Anterior cingulate cortex (tissue), 58 donors: Measurements from ENCODE around the gene TEDC1.

Experiments
- DNase-seq, 58 donors: peaks; one replicate each; lab custom pipeline; 2025; lab: John Stamatoyannopoulos, UW

TEDC1 gene, protein sequence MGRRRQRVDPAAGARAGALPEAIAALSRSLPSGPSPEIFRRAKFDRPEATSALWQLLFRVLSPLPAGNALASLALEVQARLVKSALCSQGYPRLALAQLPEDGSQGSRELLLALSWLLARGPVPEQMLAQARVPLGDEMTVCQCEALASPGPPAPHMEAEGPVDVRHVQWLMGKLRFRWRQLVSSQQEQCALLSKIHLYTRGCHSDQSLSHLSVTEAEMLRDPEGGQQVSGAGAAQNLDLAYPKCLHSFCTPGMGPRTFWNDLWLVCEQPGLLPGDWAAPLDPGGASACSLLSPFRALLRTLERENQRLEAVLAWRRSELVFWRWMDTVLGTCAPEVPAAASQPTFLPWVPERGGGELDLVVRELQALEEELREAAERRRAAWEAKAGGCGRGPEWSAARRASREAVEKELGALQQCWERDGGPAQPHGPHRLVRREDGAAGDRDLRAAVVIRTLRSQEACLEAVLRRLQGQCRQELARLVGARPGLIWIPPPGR

DNA sequence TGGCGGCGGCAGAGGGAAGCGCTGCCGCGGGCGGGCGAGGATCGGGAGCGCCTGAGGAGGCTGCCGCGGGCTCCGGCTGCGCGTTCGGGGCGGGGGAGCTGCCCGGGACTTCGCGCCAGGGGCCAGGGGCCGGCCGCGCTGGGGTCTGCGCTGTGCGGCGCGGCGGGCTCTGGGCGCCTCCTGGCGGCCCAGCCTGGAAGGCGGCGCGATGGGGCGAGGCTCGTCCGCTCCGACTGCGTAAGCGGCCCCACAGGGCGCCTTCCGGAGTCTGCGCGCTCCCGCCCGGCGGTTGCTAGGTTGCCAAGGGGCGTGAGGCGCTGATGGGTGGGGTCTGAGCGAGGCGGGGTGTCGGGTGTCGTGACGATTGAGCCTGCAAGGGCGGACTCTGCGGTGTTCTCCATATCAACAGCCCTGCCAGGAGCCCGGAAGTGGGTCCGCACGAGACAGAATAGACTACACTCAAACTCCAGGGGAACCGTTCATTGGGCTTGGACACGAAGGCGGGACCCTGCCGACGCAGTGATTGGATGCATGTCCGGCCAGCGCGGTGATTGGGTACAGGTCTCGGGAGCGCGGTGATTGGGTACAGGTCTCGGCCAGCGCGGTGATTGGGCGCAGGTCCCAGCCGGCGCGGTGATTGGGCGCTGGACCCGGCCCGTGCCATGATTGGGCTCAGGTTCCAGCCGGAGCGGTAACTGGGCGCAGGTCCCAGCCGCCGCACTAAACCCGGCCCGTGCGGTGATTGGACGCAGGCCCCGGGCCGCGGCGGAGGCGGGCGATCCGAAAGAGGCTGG lies at the start of gene TEDC1:
TSS of gene TEDC1 (plus strand) at position 675 of the 794 bp plus-strand sequence. CDS start 130 bp downstream, outside the sequence.
- DNase-seq = peak; percentile 97 to 100 (median 100)

DNA sequence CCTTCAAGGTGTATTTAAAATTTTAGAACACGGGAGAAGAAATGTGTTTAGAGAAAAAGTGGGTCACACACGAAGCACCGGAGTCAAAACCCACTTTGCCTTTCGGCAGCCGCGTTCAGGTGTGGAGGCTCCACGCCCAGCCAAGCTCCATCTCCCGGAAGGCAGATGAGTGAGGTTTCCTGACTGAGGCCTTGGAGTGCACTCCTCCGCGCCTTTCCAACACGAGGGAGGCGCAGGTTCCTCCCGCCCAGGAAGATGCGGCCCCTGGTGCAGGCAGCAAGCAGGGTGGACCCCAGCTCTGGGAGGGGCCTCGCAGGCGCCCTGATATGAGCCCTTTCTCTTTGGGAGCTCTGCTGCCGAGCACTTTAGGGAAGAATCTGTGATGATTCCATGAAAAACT lies 48.9 kb upstream of the TEDC1 start:
- DNase-seq = no peak

DNA sequence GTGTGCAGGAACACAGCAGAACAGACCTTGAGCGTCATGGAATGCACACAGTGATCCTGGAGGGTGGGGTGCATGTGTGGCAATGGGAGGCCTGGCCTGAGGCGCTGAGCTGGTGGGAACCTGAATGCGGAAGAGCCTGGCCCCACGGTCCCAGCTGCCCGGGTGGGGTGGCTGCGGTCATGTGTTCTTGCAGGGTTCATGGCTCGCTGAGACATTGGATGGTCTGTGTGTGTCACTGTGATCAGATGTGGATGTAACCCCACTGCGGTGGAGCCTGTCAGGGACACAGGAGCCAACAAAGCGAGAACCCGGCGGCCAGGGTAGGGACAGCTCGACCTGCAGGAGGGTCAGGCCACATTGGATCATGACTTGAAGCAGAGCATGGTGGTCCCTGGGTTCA lies 48.2 kb upstream of the TEDC1 start:
- no peak for DNase-seq

DNA sequence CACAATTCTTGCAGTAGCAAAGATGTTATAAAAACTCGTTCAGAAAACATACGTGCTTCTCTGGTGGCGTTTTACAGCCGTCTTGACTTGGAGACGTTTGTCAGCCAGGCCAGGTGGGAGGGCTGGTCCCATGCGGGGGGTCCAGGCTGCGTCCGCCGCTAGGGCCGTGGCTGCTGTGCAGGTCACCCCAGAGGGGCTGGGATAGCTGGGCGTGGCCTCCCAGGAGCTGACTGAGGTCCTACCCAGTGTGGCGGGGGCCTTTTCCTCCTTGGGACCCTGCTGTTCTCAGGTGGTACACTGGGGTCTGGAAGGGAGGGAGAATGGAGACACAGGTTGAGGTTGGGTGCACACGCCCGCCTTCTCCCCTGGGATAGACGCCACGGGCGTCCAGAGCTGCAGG lies 46.2 kb upstream of the TEDC1 start:
- no peak for DNase-seq

DNA sequence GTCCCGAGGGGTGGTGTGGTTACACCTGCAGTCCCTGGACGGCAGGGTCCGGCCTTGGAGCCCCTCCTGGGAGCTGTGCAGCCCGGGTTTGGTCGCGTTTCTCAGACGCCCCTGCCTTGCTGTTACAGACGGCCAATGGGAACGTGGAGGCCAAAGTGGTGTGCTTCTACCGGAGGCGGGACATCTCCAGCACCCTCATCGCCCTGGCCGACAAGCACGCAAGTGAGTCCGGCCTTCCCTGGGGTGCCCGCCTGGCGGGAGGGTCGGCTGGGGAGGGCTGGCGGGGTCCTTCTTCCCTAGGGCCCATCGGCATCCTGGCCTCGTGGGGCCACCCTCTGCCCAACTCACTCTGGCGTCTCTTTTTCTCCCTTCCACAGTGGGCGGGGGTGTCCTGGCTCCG lies 45.8 kb upstream of the TEDC1 start:
- no peak for DNase-seq

DNA sequence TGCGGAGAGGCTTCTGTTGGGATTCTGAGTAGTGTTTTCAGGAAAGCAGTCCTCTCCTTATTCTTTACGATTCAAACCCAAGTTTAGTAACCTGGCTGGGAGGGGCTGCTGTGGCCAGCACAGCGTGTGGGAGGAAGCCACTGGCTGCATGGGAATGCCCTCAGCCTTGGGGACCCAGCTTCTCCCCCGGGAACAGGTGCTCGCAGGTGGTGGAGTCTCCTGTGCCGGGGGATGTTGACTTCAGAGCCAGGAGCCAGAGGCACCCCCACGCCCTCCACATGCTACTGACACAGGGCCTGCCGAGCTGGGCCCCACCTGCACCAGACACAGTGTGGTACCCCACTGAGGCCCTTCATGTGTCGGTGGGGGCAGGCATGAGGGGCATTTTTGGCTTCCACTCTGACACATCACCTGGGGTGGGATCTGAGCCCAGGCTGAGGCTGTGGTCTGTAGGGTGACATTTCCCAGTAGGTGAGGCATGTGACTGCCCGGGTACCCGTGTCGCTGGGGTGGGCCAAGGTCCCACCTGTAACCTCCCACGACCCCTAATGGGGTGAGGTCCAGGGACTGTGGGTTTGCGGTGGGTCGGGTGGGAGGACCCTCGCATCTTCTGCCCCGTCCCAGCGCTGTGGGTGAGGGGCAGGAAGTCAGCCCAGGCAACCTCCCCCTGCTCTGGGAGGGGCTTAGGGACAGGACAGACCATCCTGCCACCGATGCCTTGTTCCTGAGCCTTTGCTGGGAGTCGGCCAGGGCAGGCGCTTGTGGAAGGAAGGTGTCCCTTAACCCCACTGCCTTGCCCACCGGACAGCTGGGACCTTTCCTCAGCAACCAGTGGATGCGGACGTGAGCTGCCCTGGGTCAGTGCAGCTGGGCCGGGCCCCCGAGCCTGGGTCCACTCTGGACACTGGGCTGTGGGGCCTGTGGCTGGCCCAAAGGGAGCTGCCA lies 44.9 kb upstream of the TEDC1 start:
- no peak for DNase-seq

DNA sequence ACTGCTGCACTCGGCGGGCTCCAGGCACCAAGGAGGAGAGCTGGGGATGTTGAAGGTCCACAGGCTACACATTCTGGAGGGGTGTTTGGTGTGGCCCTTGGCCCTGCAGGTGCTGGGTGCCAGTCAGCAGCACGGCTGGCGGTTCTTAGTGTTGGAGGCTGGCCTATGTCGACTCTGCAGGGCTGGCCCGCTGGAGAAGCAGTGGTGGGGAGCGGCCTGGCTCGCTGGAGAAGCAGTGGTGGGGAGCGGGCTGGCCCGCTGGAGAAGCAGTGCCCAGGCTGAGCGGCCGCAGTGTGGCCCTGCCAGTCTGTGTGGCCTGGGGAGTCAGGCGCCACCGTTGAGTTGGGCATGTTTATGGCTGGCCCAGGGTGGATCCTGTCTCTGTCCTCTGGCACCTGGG lies 44.1 kb upstream of the TEDC1 start:
- DNase-seq = no peak

DNA sequence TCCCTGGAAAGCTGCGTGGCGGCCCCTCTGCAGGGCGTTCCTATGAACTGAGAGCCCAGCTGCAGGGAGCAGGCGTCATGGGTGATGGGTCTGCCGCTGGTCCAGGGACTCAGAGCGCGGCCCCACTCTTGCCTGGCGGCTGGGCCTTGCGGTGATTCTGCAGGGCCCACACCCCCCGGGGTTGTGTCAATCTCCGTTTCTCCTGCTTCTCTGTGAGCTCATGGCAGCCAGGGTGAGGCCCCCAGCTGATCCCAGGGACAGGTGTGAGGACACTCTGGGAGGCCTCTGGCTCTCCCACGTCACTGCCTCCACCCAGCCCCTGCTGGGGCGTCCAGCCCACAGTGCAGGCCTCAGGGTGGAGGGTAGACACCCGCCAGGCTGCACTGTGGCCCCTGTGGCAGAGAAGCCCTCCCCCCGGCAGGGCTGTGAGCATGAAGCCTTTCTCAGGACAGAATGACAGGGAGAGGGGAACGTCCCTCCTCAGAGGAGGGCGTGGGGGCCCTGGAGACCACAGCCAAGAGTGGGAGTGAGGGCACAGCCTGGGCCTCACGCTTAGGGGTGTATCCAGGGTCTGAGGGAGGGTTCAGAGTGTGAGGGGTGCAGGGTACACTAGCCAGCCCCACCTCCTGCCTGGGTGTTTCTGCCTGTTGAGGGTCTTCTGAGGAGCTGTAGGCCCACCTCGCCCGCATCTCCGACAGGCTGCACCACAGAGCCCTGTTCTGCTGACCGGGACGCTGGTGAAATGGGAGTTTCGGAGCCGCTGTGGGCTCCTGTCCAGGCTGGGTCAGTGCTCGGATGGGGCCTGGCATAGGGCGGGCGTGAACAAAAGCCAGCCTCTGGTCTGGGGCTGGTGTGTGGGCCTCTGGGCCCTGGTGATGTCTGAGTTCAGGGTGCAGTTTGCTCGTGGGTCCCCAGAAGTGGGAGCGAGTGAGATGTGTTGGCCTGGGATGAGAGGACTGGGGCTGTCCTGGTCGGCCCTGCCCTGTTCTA lies 43.1 kb upstream of the TEDC1 start:
- no peak for DNase-seq

DNA sequence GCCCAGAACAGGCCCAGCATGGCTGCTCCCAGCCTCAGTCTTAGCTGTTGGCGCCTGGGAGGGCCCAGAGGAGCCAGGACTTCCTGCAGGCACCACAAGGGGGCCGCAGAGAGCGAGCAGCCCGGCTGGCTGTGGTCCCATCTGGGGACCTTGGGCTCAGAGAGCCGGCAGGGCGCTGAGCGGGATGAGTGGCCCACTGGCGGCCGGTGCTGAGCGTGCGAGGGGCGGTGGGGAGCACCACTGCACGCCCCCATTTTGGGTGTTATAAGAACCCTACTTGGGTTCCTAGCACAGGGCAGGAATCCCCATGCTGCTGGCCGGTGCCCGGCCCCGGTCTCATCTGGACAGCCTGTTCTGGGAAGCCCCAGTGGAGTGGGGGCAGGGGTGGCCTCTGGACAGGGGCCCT lies 42.3 kb upstream of the TEDC1 start:
- peak in 47 of 58 donors; percentile 19 to 75 (median 48) for DNase-seq

DNA sequence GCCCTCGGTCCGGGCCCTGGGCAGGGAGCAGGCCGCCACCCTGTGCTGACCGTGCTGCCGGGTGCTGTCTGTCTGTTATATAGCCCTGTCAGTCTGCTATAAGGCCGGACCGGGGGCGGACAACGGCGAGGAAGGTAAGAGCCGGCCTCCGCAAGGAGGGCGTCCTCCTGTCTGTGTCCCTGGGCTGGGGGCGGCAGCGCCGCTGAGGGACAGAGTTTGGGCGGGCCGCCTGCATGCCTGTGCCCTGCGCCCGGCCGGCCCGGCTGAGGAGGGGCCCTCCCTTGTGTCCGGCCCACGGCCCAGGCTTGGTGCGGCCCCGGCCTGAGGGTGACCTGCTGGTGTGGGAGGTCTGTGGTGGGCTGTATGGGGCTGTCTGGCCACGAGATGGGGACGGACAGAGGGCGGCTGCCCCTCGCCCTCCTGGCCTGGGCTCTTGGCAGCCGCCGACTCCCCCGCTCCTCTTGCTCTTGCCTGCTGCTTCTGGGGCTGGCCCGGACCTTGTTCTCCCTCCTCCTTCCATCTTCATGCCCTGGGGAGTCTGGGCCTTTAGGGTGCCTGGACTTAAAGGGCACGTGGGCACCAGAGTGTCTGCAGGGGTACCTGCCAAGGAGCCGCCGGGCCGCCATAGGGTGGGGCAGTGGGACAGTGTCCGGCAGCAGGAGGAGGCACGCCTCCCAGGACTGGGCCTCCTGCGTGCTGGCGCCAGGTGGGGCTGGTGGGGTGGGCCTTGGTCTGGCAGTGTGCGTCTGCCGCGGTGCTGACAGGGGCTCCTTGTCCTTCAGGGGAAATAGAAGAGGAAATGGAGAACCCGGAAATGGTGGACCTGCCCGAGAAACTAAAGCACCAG lies 41.5 kb upstream of the TEDC1 start:
- DNase-seq = no peak

DNA sequence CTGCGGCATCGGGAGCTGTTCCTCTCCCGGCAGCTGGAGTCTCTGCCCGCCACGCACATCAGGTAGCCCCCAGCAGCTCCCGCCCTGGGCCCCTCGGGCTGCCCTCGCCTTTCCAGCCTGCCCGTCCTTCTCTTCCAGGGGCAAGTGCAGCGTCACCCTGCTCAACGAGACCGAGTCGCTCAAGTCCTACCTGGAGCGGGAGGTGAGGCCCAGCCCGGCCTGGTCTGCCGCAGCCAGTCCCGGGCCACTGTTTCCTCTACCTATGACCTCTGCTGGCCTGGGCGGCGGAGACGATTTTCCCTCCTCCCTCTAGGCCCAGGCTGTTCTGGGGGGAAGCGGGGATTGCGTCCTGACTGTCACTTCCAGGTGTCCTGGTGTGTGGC lies 40.9 kb upstream of the TEDC1 start:
- DNase-seq = no peak

DNA sequence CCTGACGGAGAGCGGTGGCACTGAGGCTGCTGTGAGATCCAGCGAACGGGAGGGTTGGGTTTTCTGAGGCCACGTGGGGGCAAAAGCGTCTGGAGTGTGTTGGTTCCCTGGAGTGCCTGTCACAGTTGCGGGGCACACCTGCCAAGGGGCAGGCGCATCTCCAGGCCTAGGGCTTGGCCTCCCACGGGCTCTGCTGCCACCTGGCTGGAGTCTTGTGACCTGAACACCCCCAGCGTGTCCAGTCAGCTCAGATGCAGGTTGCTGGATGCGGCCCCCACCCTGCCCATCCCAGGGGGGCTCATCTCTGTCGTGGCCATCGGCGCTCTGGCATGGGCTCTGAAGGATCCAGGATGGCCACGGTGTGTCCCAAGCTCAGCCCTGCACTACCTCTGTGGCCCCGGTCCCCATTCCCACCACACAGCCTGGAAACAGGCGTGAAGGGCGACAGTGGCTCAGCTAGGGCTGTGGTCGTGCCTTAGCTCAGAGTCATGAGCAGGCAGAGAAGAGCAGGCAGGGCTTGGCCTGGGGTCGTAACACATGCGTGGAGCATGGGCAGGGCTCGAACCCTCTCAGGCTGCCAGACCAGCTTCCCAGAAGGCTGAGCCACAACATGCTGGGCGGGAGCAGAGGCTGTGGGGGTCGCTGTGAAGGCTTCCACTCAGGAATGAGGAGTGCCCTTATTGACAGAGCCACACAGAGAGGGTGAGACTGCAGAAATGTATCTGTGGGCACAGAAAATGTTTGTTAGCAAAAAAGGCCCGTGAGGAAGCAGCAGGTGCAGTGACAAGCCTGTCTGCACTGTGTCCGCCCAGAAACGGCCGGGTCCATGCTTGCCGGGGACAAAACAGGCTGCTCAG lies 40.0 kb upstream of the TEDC1 start:
- no peak for DNase-seq

DNA sequence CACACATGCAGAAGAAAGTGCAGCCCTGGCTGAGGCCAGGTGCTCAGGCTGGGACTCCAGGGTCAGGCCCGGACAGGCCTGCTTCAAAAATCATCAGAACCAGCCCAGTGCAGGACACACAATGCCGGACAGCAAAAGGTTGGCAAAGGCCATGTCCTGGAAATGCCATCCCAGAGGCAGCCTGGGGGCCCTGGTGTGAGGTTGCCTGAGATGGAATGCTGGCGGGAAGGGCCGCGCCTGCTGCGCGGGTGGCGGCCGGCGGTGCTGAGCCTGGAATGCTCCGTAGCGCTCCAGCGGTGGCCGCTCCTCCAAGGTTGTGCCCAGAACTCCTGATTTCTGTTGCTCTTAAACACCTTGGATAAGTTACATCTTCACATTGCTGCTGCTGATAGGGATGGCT lies 38.1 kb upstream of the TEDC1 start:
- no peak for DNase-seq

DNA sequence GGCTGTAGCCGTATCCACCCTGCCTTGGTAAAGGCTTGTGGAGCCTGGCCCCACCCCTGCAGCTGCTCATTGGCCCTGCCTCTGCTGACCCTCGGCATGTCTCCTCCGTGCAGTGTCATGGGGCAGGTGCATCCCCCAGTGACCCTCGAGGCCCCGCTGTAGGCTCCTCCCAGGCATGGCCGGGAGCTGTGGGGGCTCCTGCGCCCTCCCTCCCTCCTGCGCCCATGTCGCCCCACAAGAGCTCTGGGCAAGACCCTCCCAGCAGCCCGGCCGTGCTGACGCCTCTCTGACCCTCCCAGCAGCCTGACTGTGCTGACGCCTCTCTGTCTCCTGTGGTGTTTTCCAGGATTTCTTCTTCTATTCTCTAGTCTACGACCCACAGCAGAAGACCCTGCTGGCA lies 37.2 kb upstream of the TEDC1 start:
- no peak for DNase-seq

DNA sequence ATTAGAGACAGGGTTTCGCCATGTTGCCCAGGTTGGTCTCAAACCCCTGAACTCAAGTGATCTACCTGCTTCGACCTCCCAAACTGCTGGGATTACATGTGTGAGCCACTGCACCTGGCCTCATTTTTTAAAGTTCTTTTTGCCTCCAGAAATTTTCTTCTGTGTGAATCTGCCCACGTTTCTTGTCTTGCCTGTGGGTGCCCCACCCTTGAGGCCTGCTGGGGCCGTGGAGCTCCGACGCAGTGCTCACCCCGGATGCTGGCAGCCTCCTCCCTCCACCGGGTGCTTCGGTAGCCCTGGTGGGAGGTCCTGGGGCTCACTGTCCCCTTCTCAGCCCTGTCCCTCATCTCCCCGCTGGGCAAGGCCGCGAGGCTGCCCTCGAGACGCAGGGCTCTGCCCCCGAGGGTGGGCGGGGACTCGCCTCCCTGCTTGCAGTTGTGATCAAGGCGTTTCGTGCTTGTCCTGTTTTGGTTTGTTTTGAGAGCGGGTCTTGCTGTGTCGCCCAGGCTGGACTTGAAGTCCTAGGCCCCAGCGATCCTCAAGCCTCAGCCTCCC lies 35.9 kb upstream of the TEDC1 start:
- no peak for DNase-seq

DNA sequence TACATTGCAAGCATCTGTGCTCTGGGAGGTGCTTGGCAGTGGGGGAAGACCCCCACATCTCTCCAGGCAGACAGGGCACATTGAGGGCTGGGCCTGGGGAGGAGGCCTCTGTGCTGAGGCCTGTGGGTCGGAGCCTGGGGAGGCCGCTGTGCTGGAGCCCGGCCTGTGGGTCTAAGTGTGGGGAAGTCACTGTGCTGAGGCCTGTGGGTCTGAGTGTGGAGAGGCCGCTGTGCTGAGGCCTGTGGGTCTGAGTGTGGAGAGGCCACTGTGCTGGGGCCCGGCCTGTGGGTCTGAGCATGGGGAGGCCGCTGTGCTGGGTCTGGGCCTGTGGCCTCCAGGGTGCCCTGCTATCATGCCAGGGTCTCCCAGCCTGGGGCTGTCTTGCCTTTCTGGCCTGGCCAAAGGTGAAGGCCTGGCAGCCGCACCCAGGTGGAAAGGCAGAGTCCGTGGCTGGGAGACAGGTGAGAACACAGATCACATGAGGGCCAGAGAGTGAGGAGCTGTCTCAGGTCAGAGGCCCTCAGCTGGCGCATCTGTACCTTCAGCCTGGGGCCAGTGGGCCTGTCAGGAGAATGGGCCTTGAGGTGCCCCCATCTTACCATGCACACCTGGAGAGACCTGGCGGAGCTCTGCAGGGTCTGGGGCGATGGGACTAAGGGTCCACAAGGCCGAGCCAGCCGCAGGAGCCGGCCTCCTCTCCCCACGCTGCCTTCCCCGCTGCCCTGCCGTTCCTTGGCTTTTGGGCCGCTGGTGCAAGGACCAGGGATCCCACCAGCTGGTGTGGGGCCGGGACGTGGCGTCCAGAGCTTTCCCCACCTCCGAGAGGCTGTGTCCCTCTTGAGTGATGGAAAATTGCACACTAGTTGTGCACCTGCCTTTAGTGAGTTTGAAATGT lies 35.0 kb upstream of the TEDC1 start:
- DNase-seq = no peak
